ENCODE measurements around the gene PTDSS2.

DNA sequence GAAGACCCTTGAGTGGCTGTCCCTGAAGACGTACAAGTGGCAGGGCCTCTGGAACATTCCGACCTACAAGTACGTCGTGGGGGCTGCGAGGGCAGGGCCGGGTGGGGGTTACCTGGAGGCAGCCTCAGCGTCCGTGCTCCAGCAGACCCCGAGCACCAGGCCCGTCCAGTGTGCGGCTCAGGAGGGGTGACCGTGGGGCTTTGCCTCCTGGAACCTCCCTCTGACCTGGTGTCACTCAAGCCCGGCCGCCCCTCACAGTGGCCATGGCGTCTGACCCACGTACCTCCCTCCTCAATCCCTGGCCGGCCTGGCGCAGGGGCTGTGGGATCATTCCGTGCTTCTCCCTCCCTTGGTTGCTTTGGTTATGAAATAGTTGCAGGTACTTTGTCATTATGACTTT lies 38.5 kb downstream of the PTDSS2 start:
- TF ChIP-seq EZH2 (IDR thresholded peaks at IDR 0.05; ENCODE audit: borderline replicate concordance, low read depth, low read length, poor library complexity, severe bottlenecking) (no peak), CTCF (conservative IDR thresholded peaks at IDR 0.05; ENCODE audit: low read depth, low read length) (no peak)

Data from A673 (cell line).